ENCODE results near the gene DNAJB6.
A peak's percentile ranks its signal among the peaks of the same experiment; 100 is the strongest.

DNAJB6 gene

DNA sequence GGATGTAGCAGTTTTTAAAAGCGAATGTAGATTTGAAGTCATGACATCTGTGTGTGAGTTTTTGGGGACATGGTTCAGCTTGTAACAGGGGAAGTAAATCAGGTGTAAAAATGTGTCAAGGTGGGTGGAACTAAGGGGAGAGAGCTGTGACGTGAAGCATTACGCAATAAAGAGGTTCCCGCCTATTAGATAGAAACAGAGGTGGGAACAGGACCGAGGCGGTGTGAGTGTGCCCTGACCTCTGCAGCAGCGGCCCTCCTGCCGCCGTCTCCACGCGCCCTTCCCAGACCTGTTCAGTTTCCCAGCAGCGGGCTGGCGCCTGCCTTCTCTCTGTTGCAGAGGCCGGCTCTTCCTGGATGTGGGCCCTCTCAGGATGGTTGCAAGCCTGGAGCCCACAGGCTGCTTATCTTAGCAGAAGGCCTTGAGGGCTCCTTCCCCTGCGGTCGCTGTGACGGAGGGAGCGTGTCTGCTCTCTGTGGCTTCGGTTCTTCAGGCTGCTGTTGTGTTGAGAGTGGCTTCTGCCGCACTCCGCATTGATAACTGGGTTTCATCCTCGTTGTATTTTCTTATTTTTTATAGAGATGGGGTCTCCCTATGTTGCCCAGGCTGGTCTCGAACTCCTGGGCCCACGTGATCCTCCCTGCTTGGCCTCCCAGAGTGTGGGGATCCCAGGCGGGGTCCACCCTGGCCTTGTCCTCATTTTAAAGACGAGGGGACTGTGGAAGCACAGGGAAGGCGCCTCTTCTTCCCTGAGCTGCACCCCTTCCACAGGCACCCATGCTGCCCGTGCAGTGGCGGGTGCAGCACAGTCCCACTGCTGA is 65.0 kb downstream of the DNAJB6 start:
- TF ChIP-seq GATA2 (IDR thresholded peaks at IDR 0.05; ENCODE audit: low read depth, low read length) = no peak
- TF ChIP-seq GATA3 (IDR thresholded peaks at IDR 0.05; ENCODE audit: low read depth, low read length) = no peak

DNA sequence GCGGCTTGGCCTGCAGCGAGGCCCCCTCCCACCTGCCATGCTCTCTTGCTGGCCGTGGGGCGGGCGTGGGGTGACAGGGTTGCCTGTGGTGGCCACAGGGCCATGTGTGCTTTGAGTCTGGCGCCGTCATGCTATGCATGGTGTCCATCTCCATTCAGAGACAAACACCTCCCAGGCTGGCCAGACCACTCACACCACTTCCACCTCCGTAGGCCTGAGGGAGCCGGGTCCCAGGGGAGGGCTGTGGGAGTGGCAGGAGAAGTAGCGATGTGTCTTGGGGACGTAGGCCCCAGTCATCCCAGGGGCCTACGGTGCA is 65.5 kb downstream of the DNAJB6 start:
- TF ChIP-seq GATA2 (IDR thresholded peaks at IDR 0.05; ENCODE audit: low read depth, low read length) (no peak), GATA3 (IDR thresholded peaks at IDR 0.05; ENCODE audit: low read depth, low read length) (no peak)

DNA sequence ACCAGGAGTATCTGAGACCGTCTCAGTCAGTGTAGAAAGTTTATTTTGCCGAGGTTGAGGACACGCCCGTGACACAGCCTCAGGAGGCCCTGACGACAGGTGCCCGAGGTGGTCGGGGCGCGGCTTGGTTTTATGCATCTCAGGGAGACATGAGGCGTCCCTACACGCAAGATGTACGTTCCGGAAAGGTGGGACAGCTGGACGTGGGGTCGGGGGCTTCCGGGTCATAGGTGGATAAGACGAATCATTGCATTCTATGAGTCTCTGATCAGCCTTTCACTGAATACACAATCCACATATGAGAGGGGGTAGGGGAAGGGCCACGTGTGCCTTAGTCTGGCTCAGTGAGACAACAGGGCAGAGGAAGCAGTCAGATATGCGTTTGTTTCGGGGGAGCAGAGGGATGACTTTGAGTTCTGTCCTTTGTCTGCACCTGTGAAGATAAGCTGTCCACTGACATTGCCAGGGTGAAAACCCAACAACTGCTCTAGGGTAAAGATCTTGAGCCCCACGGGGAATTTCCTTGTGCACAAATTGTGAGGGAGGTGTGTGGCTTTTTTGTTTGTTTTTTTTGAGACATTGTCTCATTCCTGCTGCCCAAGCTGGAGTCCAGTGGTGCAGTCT is 66.2 kb downstream of the DNAJB6 start:
- no peak for TF ChIP-seq GATA2 (IDR thresholded peaks at IDR 0.05; ENCODE audit: low read depth, low read length)
- no peak for TF ChIP-seq GATA3 (IDR thresholded peaks at IDR 0.05; ENCODE audit: low read depth, low read length)

DNA sequence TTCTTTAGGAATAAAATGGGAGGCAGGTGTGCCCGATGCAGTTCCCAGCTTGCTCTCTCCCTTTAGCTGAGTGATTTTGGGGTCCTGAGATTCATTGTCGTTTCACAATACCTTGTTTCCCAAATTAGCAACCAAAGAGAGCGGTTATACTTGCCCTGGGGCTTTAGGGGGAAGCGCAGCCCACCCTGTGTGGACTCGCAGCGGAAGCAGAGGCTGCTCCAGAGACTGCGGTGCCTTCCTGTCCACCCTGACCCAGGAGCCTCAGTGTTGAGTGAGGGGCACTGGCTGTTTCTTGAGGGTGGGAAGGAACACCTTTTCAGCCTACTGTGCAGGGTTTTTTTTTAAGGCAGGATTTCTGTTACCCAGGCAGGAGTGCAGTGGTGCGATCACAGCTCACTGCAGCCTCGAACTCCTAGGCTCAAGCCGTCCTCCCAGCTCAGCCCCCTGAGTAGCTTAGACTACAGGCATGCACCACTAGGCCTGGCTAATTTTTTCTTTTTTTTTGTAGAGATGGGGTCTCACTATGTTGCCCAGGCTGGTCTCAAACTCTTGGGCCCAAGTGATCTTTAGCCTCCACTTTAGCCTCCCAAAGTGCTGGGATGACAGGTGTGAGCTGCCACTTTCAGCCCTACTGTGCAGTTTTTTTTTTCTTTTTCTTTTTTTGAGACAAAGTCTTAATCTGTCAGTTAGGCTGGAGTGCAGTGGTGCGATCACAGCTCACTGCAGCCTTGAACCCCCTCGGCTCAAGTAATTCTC is 67.0 kb downstream of the DNAJB6 start:
- TF ChIP-seq GATA3 (IDR thresholded peaks at IDR 0.05; ENCODE audit: low read depth, low read length) (no peak), GATA2 (IDR thresholded peaks at IDR 0.05; ENCODE audit: low read depth, low read length) (no peak)

DNA sequence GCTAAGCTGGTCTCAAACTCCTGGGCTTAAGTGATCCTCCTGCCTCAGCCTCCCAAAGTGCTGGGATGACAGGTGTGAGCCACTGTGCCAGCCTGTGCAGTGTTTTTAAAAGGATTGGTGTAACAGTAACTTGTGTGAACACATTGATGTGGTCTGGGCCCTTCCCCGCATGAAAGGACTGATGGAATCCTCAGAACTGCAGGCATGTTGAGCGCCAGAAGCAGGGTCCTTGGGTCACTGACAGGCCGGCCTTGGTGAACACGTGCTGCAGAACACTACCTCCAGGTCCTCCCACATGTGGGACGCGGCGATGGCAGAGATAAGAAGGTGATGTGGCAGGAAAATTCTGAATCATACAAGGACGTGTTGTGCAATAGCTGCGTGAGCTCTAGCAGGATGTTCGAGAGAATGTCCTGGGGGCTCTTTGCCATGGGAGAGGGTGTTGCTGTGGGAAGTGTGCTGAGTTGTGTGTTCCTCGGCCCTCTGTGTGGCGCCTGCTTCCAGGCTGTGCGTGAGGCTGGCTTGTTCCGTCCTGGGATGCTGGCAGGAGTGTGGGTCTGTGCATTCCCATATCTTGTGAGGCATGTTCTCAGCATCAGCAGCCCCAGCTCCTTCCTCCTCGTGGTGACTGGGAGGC is 68.2 kb downstream of the DNAJB6 start:
- TF ChIP-seq GATA2 (IDR thresholded peaks at IDR 0.05; ENCODE audit: low read depth, low read length) = peak; percentile 98
- TF ChIP-seq GATA3 (IDR thresholded peaks at IDR 0.05; ENCODE audit: low read depth, low read length) = no peak

DNA sequence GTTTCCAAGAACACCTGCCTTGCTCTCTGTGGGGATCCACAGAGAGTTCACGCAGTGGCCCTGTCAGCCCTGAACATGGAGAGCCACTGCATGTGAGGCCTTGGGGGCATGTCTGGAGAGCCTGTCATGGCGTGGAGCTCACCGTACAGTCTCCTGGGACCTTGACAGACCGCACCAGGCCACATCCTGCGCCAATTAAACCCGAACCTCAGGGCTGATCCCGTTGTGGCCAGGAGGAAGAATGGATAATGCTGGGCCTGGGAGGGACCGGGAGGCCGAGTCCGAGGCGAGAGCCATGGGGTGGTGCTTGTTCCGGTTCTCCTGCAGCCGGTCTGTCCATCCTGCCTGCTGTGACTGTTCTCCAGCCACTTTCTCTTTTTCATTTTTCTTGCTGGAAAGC is 68.7 kb downstream of the DNAJB6 start:
- no peak for TF ChIP-seq GATA2 (IDR thresholded peaks at IDR 0.05; ENCODE audit: low read depth, low read length)
- no peak for TF ChIP-seq GATA3 (IDR thresholded peaks at IDR 0.05; ENCODE audit: low read depth, low read length)

DNA sequence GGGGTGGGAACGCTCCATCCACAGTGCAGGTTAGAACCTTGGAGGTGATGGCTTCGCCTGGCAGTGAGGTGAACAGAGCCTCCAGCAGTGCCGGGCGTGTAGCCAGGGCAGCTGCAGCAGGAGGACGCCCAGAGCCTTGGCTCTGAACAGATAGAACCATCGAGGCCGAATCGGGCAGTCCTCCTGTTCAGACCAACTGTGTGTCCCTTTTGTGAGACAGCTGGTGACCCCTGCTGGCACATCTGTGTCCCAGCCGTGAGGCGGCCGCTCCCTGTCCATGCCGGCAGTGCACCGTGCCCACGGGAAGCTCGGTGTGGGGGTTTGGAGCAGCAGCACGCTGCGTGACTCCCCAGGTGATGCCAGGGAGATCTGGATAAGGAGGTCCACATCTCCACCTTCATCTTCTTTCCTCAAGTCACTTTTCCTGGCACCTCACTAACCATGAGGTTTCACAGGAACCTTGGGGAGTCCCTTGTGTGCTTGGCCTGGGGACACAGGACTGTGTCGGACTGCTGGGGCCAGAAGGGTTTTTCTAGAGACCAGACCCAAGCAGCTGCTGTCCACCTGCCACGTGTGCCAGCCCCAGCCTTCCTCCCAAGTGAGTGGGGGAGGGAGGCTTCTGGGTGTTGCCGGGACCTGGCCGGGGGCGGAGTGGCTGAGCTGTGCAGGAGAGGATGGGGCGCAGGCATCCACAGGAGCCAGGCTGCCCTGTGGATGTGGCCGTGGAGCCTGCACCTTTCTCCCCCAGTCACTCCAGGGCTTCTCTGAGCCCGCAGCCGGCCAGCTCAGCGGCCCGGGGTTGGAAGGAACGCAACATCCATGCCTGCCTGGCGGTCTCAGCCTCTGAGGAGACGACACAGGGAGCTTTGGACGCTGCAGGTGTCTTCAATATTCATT is 69.4 kb downstream of the DNAJB6 start:
- no peak for TF ChIP-seq GATA2 (IDR thresholded peaks at IDR 0.05; ENCODE audit: low read depth, low read length)
- no peak for TF ChIP-seq GATA3 (IDR thresholded peaks at IDR 0.05; ENCODE audit: low read depth, low read length)

DNA sequence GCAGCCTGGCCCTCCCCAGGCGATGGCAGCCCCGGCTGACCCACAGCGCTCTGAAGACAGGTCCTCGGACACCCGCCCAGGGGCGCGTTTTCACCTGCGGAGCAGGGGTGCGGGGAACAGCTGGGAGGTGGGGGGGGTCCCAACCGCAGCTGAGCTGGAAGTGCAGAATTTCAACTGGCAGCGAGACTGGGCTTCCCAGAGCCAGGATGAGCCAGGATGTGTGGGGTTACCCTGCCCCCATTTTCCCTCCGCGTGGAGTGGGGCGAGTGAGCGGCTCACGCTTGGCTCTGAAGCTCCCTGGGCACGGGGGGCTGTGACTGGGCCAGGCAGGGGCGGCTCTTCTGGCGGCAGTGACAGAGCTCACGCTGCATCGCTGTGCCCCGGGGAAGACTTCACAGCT is 70.2 kb downstream of the DNAJB6 start:
- TF ChIP-seq GATA2 (IDR thresholded peaks at IDR 0.05; ENCODE audit: low read depth, low read length) (no peak), GATA3 (IDR thresholded peaks at IDR 0.05; ENCODE audit: low read depth, low read length) (no peak)

DNA sequence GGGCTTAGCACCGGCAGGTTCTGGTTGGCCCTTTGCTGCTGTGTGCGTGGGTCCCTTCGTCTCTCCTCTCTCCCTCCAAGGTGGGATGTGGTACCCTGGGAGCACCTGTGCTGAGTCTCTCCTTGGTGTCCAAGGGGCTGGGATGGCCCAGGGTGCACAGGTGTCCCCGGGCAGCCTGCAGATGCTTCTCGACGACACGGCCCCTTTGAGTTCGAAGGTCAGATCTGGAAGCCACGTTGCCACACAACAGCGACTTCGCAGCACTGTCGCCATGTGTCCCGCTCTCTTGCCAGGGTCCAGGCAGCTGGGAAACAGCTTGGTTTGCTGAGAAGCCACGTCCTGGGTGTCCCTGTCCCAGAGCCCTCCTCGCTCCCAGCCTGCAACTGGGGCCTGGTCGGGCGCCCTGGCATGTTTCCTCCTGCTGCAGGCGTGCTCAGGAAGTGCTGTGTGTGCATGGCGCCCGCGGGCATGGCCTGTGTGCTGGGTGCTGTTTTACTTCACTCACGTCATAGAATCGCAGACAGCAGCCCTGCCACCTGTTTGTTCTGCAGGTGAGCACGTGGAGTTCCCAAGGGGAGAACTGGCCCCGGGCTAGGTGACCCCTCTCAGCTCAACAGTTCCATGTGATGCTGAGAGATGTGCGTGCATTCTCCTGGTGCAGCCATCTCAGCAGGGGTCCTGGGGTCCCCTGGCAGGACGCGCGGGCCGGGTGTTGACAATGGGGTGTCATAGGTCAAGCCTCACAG is 70.9 kb downstream of the DNAJB6 start:
- TF ChIP-seq GATA2 (IDR thresholded peaks at IDR 0.05; ENCODE audit: low read depth, low read length) (no peak), GATA3 (IDR thresholded peaks at IDR 0.05; ENCODE audit: low read depth, low read length) (no peak)

DNA sequence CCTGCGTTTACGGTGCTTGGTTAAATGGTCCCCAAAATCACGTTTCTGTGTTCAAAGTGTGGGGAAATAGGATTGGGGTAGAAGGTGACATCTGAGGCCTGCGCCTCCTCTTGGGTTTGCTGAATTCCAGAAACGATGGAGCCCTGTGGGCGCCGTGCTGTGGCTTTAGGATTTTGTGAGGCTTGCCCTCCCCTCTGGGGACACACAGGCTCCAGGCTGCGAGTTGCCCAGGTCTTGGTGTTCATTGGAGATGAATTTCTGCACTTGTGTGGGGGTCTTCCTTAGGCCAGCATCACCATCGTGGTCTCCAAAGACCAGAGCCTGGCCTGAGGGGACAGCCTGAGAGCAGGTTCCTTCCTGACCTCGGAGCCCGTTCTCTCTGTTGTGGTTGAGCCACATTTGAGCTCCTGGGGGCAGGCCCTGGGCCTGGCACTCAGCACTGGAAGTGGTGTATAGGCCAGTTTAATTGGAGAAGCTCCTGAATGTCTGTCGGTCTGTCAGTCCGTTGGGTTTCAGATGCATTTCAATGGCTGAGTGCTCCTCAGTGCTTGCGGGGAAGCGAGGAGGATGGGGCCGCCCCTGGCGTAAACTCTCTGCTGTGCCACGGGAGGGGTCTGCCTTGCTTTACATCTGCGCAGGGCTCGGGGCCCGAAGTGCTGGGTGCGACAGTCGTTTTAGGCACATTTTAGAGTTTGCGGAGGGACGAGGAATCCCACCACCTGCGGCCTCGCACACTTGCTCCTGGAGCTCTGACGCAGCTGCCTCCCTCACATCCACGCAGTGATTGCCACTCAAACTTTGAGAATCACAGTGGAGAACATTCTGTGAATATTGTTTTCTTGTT is 71.7 kb downstream of the DNAJB6 start:
- TF ChIP-seq GATA3 (IDR thresholded peaks at IDR 0.05; ENCODE audit: low read depth, low read length) (no peak), GATA2 (IDR thresholded peaks at IDR 0.05; ENCODE audit: low read depth, low read length) (no peak)

DNA sequence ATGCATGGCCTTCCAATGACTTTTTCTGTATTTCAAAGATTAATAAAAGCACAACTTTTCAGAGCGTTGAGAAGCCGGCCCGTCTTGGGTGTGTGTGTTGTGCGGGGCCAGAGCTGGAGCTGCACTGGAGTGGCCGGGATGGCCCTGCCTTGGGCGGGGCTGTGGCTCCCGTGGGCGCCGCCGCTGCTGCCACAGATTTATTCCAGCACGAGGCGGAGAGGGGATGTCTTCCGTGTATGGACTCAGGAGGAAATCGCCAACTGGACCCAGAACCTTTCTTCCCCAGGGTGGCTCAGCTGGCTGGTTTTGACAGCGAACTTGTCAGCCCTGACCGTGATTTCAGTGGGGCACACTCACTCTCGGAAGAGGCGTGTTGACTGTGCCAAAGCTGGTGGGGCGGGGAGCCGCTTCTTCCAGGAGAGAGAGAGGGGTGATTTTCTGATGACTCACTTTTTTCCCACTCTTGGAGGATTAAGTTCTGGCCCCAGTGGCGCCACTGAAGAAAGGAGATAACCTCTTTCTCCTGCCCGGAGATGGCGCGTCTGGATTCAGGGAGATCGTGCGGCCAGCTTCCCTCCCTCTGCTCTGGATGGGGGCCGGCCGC is 72.4 kb downstream of the DNAJB6 start:
- no peak for TF ChIP-seq GATA3 (IDR thresholded peaks at IDR 0.05; ENCODE audit: low read depth, low read length)
- no peak for TF ChIP-seq GATA2 (IDR thresholded peaks at IDR 0.05; ENCODE audit: low read depth, low read length)
